GM23338 (cell line): Measurements from ENCODE around the gene ZNF212. TPM values are rescaled to one million over a fixed set of nuclear protein-coding genes. Genes with fewer than 3 reads are reported as not detected.

Source experiments
- ATAC-seq: fragments of 200-7000 bp; cut with Tn5 transposase; 3 replicates; pipeline ENCODE4 v1.9.1; 2020
- DNase-seq: peaks from one replicate; pipeline ENCODE4 v3.0.0-alpha.2; 2015; ENCODE audit warnings: low spot score
- H2AFZ ChIP-seq: fragments of 200-600 bp; sonication (generic); 2 replicates; pipeline ENCODE4 v1.8.0; 2016; ENCODE audit warnings: antibody characterized with exemption, mild to moderate bottlenecking, moderate library complexity
- H3F3A ChIP-seq: fragments of 200-600 bp; sonication (generic); replicated peaks from 2 replicates; pipeline ENCODE4 v1.8.0; 2017; ENCODE audit warnings: antibody characterized with exemption, mixed run types, low read depth
- H3K27ac ChIP-seq: fragments of 200-600 bp; sonication (generic); 2 replicates; pipeline ENCODE4 v1.6.1; 2016; ENCODE audit warnings: low read depth
- H3K27me3 ChIP-seq: fragments of 200-600 bp; sonication (generic); 2 replicates; pipeline ENCODE4 v1.8.0; 2016; ENCODE audit warnings: mild to moderate bottlenecking, mixed run types, moderate library complexity; ENCODE audit not compliant: insufficient read depth
- H3K36me3 ChIP-seq: fragments of 200-600 bp; sonication (generic); 2 replicates; pipeline ENCODE4 v1.8.0; 2016; ENCODE audit warnings: mild to moderate bottlenecking; ENCODE audit not compliant: insufficient read depth
- H3K4me1 ChIP-seq: fragments of 200-600 bp; sonication (generic); 2 replicates; pipeline ENCODE4 v1.8.0; 2016; ENCODE audit warnings: mild to moderate bottlenecking, moderate library complexity; ENCODE audit not compliant: insufficient read depth
- H3K4me2 ChIP-seq: fragments of 200-600 bp; sonication (generic); 2 replicates; pipeline ENCODE4 v1.7.1; 2017; ENCODE audit warnings: mixed run types
- H3K4me3 ChIP-seq: fragments of 200-600 bp; sonication (generic); 2 replicates; pipeline ENCODE4 v1.6.1; 2016; ENCODE audit warnings: mixed run types
- H3K79me2 ChIP-seq: fragments of 200-600 bp; sonication (generic); replicated peaks from 2 replicates; pipeline ENCODE4 v1.8.0; 2017; ENCODE audit warnings: mild to moderate bottlenecking; ENCODE audit not compliant: insufficient read depth
- H3K9me2 ChIP-seq: fragments of 200-600 bp; sonication (generic); 2 replicates; pipeline ENCODE4 v1.8.0; 2017; ENCODE audit not compliant: insufficient read depth
- H4K20me1 ChIP-seq: fragments of 200-600 bp; sonication (generic); replicated peaks from 2 replicates; pipeline ENCODE4 v1.8.0; 2017; ENCODE audit warnings: mild to moderate bottlenecking; ENCODE audit not compliant: insufficient read depth
- H3K27ac Mint-ChIP-seq: 2 replicates; pipeline ENCODE4 v1.8.0; 2020; ENCODE audit warnings: inconsistent platforms, mild to moderate bottlenecking, moderate library complexity, mixed read lengths
- H3K27me3 Mint-ChIP-seq: 3 replicates; pipeline ENCODE4 v1.8.0; 2022; ENCODE audit warnings: low read depth, mild to moderate bottlenecking, moderate library complexity, mixed read lengths, inconsistent platforms; ENCODE audit not compliant: insufficient read depth, poor library complexity
- H3K36me3 Mint-ChIP-seq: 3 replicates; pipeline ENCODE4 v1.8.0; 2021; ENCODE audit warnings: low read depth, mild to moderate bottlenecking, inconsistent platforms, moderate library complexity, mixed read lengths
- H3K4me1 Mint-ChIP-seq: 3 replicates; pipeline ENCODE4 v1.8.0; 2020; ENCODE audit warnings: mild to moderate bottlenecking, inconsistent platforms, mixed read lengths
- H3K4me3 Mint-ChIP-seq: 3 replicates; pipeline ENCODE4 v1.8.0; 2021; ENCODE audit warnings: moderate library complexity, mild to moderate bottlenecking, inconsistent platforms, mixed read lengths
- H3K9me3 Mint-ChIP-seq: 3 replicates; pipeline ENCODE4 v1.8.0; 2020; ENCODE audit warnings: moderate library complexity, mild to moderate bottlenecking, inconsistent platforms, mixed read lengths
- CREB1 ChIP-seq: fragments of 250-450 bp; sonication (Bioruptor Pico); IDR thresholded peaks from 2 replicates; pipeline ENCODE4 v1.5.0; 2020; ENCODE audit warnings: low read depth, mild to moderate bottlenecking, moderate library complexity
- EZH2 ChIP-seq: fragments of 200-600 bp; sonication (generic); IDR thresholded peaks from one replicate; pipeline ENCODE4 v1.8.0; 2017; ENCODE audit warnings: antibody characterized with exemption, mild to moderate bottlenecking, low read depth; ENCODE audit not compliant: unreplicated experiment
- JUNB ChIP-seq: IDR thresholded peaks from one replicate; pipeline ENCODE4 v1.6.1; 2016; ENCODE audit warnings: antibody characterized with exemption; ENCODE audit not compliant: unreplicated experiment
- NANOG ChIP-seq: IDR thresholded peaks from 2 replicates; pipeline ENCODE4 v1.6.1; 2016; ENCODE audit warnings: antibody characterized with exemption, borderline replicate concordance
- POLR2AphosphoS5 ChIP-seq: IDR thresholded peaks from 2 replicates; pipeline ENCODE4 v1.6.1; 2016; ENCODE audit warnings: antibody characterized with exemption, low read depth
- ZNF331 ChIP-seq: fragments of 250-450 bp; sonication (Bioruptor Pico); IDR thresholded peaks from 2 replicates; pipeline ENCODE4 v1.5.0; 2020; ENCODE audit warnings: low read depth, mild to moderate bottlenecking, moderate library complexity
- polyA plus RNA-seq: library from polyadenylated mRNA; unstranded; fragments of >200 nt; fragmentation: Nextera tagmentation; extraction: Ambion mirVana; gene quantifications from 2 replicates; pipeline ENCODE4 v1.2.1, GENCODE V29; 2016
- total RNA-seq: library from RNA; depleted of rRNA; stranded (reverse); fragments of >200 nt; shearing (Covaris generic); gene quantifications from 2 replicates; pipeline ENCODE4 v1.2.3, GENCODE V29; 2014
- TF ChIP-seq, protein P1 (sequence below): IDR thresholded peaks from one replicate; pipeline ENCODE4 v1.6.1; 2018; ENCODE audit warnings: antibody characterized with exemption; ENCODE audit not compliant: unreplicated experiment
- TF ChIP-seq, protein P2 (sequence below), 2 experiments: fragments of 200-600 bp in 1 of 2; sonication (generic) in 1 of 2; conservative IDR thresholded peaks; 2 replicates each; pipeline versions ENCODE4 v1.5.1 to v1.6.1; 2016 to 2017; ENCODE audit warnings: antibody characterized with exemption in 2 of 2, low read depth in 2 of 2, mild to moderate bottlenecking in 2 of 2, moderate library complexity in 1 of 2
- TF ChIP-seq, protein P3 (sequence below): fragments of 250-450 bp; sonication (Bioruptor Pico); IDR thresholded peaks from 2 replicates; pipeline ENCODE4 v1.5.0; 2020; ENCODE audit warnings: mild to moderate bottlenecking, moderate library complexity

The ZNF212 gene
- total and polyA plus RNA-seq, 2 experiments from 2014 or later: 10.8 to 18.9 TPM

DNA sequence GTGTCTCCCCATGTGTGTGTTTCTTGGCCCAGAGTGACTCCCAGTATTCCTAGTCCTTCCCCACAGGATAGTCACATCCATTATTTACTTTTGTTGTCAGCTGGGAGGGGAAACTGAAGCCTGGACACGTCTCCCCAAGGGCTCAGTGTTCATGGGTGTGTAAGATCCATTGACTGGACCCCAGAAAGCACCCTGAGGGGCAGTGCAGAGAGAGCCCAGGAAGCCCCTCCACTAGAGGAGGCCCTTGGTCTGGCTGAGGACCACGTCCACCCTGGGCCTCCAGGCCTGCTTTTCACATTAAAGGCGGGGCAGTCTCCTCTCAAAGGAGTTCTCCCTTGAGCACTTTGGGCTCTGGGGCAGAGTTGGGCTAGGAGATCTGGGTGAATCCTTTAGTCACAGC, 43.9 kb downstream of the ZNF212 start (continued):
- TF ChIP-seq, protein P1, sequence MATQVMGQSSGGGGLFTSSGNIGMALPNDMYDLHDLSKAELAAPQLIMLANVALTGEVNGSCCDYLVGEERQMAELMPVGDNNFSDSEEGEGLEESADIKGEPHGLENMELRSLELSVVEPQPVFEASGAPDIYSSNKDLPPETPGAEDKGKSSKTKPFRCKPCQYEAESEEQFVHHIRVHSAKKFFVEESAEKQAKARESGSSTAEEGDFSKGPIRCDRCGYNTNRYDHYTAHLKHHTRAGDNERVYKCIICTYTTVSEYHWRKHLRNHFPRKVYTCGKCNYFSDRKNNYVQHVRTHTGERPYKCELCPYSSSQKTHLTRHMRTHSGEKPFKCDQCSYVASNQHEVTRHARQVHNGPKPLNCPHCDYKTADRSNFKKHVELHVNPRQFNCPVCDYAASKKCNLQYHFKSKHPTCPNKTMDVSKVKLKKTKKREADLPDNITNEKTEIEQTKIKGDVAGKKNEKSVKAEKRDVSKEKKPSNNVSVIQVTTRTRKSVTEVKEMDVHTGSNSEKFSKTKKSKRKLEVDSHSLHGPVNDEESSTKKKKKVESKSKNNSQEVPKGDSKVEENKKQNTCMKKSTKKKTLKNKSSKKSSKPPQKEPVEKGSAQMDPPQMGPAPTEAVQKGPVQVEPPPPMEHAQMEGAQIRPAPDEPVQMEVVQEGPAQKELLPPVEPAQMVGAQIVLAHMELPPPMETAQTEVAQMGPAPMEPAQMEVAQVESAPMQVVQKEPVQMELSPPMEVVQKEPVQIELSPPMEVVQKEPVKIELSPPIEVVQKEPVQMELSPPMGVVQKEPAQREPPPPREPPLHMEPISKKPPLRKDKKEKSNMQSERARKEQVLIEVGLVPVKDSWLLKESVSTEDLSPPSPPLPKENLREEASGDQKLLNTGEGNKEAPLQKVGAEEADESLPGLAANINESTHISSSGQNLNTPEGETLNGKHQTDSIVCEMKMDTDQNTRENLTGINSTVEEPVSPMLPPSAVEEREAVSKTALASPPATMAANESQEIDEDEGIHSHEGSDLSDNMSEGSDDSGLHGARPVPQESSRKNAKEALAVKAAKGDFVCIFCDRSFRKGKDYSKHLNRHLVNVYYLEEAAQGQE: no peak

DNA sequence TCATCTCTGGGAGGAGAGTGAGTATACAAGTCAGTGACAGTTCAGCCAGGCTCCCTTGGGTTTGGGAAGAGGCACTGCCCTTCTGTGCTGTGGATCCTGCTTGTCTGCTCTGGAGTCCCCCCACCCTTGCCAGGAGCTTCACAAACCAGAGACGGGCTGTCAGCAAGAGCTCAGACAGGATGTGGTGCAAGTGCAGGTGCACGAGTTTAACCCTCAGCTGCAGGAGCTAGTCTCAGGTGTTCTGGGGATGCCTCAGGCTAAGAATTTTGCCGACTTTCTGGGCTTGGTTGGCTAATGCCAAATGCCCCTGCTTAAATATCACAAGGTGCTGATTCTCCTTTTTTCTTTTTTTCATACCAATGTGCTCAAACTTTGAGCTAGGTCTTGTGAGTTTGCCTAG, 44.9 kb downstream of the ZNF212 start:
- Mint-ChIP-seq H3K27ac (no peak overlapping the region), H3K27me3 (peaks cover 9% of the 10 kb centered on the region), H3K9me3 (no peaks in the 10 kb centered on the region; the same call in 2 of the 3 replicates), H3K4me1 (peaks cover 28% of the 10 kb centered on the region), H3K4me3 (peak overlapping the region; percentile 91), H3K36me3 (peaks cover 16% of the 10 kb centered on the region)
- Histone ChIP-seq H3K9me2 (no peaks in the 10 kb centered on the region), H2AFZ (peak overlapping the region; percentile 80; the same call in 1 of the 2 replicates), H3K4me1 (peaks cover 3% of the 10 kb centered on the region), H3K36me3 (no peaks in the 10 kb centered on the region), H3K4me3 (peak overlapping the region; percentile 87), H3K27ac (no peak overlapping the region), H3F3A (0 out of 2 replicates have a peak, but pooled peaks cover 10% of the 10 kb centered on the region), H3K27me3 (peaks cover 5% of the 10 kb centered on the region; the same call in 1 of the 2 replicates), H3K4me2 (peak overlapping the region; percentile 97), H4K20me1 (no peaks in the 10 kb centered on the region), H3K79me2 (no peaks in the 10 kb centered on the region)
- ATAC-seq (no peak), DNase-seq (peak; percentile 35)
- TF ChIP-seq ZNF331 (CRISPR knock-in tag) (no peak), POLR2AphosphoS5 (no peak), NANOG (no peak), EZH2 (no peak), CREB1 (CRISPR knock-in tag) (no peak), JUNB (no peak)
- TF ChIP-seq, protein P2, sequence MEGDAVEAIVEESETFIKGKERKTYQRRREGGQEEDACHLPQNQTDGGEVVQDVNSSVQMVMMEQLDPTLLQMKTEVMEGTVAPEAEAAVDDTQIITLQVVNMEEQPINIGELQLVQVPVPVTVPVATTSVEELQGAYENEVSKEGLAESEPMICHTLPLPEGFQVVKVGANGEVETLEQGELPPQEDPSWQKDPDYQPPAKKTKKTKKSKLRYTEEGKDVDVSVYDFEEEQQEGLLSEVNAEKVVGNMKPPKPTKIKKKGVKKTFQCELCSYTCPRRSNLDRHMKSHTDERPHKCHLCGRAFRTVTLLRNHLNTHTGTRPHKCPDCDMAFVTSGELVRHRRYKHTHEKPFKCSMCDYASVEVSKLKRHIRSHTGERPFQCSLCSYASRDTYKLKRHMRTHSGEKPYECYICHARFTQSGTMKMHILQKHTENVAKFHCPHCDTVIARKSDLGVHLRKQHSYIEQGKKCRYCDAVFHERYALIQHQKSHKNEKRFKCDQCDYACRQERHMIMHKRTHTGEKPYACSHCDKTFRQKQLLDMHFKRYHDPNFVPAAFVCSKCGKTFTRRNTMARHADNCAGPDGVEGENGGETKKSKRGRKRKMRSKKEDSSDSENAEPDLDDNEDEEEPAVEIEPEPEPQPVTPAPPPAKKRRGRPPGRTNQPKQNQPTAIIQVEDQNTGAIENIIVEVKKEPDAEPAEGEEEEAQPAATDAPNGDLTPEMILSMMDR (conservative IDR thresholded peaks at IDR 0.05; ENCODE audit: low read depth in 2 of 2): no peak
- TF ChIP-seq, protein P1: no peak
- TF ChIP-seq, protein P3, sequence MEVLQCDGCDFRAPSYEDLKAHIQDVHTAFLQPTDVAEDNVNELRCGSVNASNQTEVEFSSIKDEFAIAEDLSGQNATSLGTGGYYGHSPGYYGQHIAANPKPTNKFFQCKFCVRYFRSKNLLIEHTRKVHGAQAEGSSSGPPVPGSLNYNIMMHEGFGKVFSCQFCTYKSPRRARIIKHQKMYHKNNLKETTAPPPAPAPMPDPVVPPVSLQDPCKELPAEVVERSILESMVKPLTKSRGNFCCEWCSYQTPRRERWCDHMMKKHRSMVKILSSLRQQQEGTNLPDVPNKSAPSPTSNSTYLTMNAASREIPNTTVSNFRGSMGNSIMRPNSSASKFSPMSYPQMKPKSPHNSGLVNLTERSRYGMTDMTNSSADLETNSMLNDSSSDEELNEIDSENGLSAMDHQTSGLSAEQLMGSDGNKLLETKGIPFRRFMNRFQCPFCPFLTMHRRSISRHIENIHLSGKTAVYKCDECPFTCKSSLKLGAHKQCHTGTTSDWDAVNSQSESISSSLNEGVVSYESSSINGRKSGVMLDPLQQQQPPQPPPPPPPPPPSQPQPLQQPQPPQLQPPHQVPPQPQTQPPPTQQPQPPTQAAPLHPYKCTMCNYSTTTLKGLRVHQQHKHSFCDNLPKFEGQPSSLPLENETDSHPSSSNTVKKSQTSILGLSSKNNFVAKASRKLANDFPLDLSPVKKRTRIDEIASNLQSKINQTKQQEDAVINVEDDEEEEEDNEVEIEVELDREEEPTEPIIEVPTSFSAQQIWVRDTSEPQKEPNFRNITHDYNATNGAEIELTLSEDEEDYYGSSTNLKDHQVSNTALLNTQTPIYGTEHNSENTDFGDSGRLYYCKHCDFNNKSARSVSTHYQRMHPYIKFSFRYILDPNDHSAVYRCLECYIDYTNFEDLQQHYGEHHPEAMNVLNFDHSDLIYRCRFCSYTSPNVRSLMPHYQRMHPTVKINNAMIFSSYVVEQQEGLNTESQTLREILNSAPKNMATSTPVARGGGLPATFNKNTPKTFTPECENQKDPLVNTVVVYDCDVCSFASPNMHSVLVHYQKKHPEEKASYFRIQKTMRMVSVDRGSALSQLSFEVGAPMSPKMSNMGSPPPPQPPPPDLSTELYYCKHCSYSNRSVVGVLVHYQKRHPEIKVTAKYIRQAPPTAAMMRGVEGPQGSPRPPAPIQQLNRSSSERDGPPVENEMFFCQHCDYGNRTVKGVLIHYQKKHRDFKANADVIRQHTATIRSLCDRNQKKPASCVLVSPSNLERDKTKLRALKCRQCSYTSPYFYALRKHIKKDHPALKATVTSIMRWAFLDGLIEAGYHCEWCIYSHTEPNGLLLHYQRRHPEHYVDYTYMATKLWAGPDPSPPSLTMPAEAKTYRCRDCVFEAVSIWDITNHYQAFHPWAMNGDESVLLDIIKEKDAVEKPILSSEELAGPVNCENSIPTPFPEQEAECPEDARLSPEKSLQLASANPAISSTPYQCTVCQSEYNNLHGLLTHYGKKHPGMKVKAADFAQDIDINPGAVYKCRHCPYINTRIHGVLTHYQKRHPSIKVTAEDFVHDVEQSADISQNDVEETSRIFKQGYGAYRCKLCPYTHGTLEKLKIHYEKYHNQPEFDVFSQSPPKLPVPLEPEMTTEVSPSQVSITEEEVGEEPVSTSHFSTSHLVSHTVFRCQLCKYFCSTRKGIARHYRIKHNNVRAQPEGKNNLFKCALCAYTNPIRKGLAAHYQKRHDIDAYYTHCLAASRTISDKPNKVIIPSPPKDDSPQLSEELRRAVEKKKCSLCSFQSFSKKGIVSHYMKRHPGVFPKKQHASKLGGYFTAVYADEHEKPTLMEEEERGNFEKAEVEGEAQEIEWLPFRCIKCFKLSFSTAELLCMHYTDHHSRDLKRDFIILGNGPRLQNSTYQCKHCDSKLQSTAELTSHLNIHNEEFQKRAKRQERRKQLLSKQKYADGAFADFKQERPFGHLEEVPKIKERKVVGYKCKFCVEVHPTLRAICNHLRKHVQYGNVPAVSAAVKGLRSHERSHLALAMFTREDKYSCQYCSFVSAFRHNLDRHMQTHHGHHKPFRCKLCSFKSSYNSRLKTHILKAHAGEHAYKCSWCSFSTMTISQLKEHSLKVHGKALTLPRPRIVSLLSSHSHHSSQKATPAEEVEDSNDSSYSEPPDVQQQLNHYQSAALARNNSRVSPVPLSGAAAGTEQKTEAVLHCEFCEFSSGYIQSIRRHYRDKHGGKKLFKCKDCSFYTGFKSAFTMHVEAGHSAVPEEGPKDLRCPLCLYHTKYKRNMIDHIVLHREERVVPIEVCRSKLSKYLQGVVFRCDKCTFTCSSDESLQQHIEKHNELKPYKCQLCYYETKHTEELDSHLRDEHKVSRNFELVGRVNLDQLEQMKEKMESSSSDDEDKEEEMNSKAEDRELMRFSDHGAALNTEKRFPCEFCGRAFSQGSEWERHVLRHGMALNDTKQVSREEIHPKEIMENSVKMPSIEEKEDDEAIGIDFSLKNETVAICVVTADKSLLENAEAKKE (CRISPR knock-in tag): no peak
